ENCODE results near the gene SYNGR1. TPM values are rescaled to one million over a fixed set of nuclear protein-coding genes. Genes with fewer than 3 reads are reported as not detected.
A peak's percentile ranks its signal among the peaks of the same experiment; 100 is the strongest.

SYNGR1 gene
- total and polyA plus RNA-seq, 2 of the 8 experiments (the other 6 are each of a cell fraction or from before 2014, with no cell fraction given): 32.5 to 84.7 TPM

- no peak for TF ChIP-seq SP1 (IDR thresholded peaks at IDR 0.05; ENCODE audit: low read depth, low read length)
- TF ChIP-seq SIRT6 (IDR thresholded peaks at IDR 0.05; ENCODE audit: low read length): no peak
- TF ChIP-seq CTBP2 (IDR thresholded peaks at IDR 0.05; ENCODE audit: borderline replicate concordance, insufficient read depth, insufficient read length, low read length): no peak
- TF ChIP-seq KDM1A (IDR thresholded peaks at IDR 0.05; ENCODE audit: borderline replicate concordance, low read length): no peak
- TF ChIP-seq MAX (IDR thresholded peaks at IDR 0.05): no peak
- peak in 2 of 3 experiments; percentile 12 to 23; a peak in 1 of 4 replicates for TF ChIP-seq CTCF (IDR thresholded peaks at IDR 0.05; ENCODE audit: control extremely low read depth in 1 of 3, insufficient read depth in 1 of 3, low read depth in 1 of 3, low read length in 3 of 3)
- TF ChIP-seq BACH1 (IDR thresholded peaks at IDR 0.05; ENCODE audit: low read length): no peak
- no peak for TF ChIP-seq CREB1 (IDR thresholded peaks at IDR 0.05)
- TF ChIP-seq POLR2A (IDR thresholded peaks at IDR 0.05; ENCODE audit: control extremely low read depth in 1 of 2, low read depth in 2 of 2, low read length in 2 of 2): peak; percentile 35 to 65
- TF ChIP-seq, protein P1, sequence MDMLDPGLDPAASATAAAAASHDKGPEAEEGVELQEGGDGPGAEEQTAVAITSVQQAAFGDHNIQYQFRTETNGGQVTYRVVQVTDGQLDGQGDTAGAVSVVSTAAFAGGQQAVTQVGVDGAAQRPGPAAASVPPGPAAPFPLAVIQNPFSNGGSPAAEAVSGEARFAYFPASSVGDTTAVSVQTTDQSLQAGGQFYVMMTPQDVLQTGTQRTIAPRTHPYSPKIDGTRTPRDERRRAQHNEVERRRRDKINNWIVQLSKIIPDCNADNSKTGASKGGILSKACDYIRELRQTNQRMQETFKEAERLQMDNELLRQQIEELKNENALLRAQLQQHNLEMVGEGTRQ (IDR thresholded peaks at IDR 0.05; ENCODE audit: low read length): no peak
- TF ChIP-seq RXRA (IDR thresholded peaks at IDR 0.05; ENCODE audit: insufficient read depth, low read depth, low read length): no peak
- TF ChIP-seq EP300 (IDR thresholded peaks at IDR 0.05; ENCODE audit: borderline replicate concordance in 1 of 2, low read depth in 2 of 2, low read length in 2 of 2): no peak
- TF ChIP-seq BRCA1 (IDR thresholded peaks at IDR 0.05; ENCODE audit: low read depth, low read length): no peak
- TF ChIP-seq SP2 (IDR thresholded peaks at IDR 0.05; ENCODE audit: low read length): no peak
- TF ChIP-seq EGR1 (IDR thresholded peaks at IDR 0.05; ENCODE audit: borderline replicate concordance, low read depth, low read length): no peak
- TF ChIP-seq POLR2AphosphoS5 (IDR thresholded peaks at IDR 0.05; ENCODE audit: low read depth, low read length): peak; percentile 82; the same call in 1 of the 2 replicates
- no peak for TF ChIP-seq CEBPB (IDR thresholded peaks at IDR 0.05; ENCODE audit: low read depth, low read length)
- no peak for TF ChIP-seq SAP30 (IDR thresholded peaks at IDR 0.05; ENCODE audit: insufficient read depth, insufficient replicate concordance, low read length)
- no peak for TF ChIP-seq YY1 (IDR thresholded peaks at IDR 0.05; ENCODE audit: low read depth, low read length)
These were observed 35.4 kb upstream of the SYNGR1 start (continued) for GRCh38 chr22:39314251-39314971.
